Amniotic stem cell (primary cell): ENCODE data around the gene STPG1.
"Not testable (repeated sequence)": the region's sequence is repeated elsewhere in the genome, so short reads cannot be mapped to it uniquely, and the experiment has no call there.

Experiments used
- DNase-seq: peaks from one replicate; lab custom pipeline; 2025; lab: John Stamatoyannopoulos, UW

Gene STPG1, protein sequence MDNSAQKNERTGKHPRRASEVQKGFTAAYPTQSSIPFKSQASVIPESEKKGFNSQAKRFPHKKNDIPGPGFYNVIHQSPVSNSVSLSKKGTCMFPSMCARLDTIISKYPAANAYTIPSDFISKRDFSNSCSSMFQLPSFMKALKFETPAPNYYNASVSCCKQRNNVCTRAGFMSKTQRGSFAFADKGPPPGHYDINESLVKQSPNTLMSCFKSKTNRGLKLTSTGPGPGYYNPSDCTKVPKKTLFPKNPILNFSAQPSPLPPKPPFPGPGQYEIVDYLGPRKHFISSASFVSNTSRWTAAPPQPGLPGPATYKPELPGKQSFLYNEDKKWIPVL

DNA sequence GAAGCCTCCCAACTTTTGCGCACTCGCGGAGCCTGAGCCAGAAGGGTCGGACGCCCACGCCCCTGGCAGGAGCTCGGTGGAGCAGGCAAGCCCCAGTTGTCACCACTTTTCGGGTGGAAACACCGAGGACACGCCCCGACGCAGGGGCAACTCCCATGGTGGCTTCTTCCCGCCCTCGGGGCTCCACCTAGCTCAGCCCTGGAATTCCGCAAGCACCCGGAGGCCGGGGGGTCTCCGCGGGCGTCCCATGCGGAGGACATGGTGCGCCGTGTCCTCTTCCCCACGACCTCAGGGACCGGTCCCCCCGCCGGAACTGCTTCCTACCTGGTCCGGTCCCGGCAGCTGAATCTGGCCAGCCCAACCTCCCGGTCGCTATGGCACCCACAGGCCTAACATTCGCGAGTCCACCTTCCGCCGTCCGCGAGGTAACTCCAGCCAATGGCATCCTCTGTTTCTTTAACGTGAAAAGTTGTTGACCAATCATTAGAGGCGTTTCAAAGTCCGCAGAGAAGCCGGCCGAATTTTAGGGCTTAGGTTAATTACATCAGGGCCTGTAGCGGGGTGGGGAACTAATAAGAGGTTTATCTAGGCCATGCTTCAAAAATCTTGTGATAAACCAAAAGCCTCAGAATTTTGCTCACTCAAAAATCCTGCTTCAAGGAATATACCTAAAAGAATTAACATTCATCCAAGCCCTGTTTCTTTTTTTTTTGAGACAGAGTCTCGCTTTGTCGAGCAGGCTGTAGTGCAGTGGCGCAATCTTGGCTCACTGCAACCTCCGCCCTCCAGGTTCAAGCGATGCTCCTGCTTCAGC, at the start of gene STPG1:
Gene STPG1, minus strand, starts transcription at position 433 of the 814 bp plus-strand sequence. CDS start 12,394 bp downstream, outside the sequence.
- DNase-seq, result peak; percentile 64

DNA sequence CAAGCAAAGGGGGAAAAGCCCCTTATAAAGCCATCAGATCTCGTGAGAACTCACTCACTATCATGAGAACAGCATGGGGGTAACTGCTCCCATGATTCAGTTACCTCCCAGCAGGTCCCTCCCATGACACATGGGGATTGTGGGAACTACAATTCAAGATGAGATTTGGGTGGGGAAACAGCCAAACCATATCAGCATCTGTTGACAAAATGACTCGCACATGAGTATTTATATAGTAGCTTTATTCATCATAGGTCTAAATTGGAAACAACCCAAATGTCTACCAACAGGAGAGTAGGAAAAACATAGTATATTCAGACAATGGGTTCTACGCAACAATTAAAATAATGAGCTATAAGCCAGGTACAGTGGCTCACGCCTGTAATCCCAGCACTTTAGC, 48.5 kb upstream of the STPG1 start:
- DNase-seq, result not testable (repeated sequence)

DNA sequence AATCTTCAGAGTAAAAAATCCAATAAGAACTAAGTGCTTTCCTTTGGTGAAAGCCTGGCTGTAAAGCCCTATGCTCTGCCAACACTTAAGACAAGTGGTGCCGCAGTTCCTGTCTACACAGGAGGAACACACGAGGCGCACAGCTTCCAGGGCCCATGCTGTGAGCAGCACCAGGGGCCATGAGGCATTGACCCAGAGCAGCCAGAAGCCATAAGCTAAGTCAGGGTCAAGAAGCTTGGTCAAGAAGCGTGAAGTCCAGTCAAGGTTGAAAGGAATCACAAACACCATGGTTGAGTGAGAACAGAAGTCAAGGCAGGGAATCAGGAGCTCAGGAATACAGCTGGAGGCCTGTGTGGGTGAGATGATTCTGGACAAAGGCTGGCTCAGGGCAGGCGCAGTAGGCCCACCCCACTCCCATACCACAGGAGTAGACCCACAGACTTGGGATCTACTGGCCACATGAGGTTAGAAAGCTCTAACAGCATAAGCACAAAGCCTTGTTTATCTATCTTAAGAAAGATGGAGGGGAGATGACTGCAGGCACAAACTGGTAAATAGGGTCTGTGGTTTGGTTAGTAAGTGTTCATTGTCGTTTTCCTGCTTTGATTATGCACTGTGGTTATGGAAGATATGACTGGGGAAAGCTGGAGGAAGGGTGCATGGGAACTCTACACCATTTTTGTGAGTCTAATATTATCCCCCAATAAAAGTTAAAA, 46.1 kb upstream of the STPG1 start:
- DNase-seq, result no peak

DNA sequence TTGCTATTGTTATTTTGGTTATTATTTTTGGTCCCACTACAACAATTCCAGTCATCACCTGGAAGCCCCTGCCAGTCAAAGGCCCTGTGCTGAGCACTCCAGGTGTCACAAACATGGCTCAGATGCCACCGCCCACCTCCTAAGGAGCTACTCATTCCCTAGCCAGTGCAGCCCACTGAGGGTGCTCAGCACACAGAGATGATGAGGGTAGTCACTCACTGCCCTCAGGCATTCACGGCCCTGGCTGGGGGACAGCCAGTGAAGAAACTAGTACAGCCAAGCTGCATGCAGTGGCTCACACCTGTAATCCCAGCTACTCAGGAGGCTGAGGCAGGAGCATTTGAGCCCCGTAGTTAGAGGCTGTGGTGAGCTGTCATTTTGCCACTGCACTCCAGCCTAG, 44.3 kb upstream of the STPG1 start:
- DNase-seq, result no peak

DNA sequence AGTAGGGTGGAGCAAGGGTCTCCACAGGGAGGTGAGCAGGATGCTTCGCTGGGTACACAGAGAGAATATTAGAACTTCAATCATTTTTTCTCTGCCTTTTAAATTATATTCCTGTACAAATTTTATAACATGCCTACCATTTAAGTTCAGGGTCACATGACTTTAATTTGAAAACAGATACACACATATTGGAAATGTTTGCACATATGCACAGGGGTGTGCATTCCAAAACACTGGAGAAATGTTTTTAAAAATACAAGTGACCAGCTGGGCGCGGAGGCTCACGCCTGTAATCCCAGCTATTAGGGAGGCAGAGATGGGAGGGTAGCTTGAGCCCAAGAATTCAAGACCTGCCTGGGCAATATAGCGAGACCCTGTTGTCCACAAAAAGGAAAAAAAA, 41.7 kb upstream of the STPG1 start:
- no peak for DNase-seq

DNA sequence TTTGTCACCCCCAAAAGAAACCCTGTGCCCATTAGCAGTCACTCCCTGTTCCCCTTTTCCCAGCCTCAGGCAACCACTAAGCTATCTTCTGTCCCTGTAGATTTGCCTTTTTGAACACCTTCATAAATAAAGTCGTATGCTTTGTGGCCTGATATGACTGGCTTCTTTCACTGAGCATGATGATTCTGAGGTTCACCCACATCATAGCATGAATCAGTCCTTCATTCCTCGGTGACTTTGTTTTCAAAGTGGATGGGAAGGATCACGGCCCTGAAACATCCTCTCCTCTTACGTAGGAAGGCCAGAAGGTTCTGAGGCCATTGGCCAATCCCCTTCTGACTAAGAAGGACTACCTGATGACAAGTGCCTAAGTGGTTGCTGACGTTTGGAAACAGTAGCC, 41.1 kb upstream of the STPG1 start:
- DNase-seq, result no peak

DNA sequence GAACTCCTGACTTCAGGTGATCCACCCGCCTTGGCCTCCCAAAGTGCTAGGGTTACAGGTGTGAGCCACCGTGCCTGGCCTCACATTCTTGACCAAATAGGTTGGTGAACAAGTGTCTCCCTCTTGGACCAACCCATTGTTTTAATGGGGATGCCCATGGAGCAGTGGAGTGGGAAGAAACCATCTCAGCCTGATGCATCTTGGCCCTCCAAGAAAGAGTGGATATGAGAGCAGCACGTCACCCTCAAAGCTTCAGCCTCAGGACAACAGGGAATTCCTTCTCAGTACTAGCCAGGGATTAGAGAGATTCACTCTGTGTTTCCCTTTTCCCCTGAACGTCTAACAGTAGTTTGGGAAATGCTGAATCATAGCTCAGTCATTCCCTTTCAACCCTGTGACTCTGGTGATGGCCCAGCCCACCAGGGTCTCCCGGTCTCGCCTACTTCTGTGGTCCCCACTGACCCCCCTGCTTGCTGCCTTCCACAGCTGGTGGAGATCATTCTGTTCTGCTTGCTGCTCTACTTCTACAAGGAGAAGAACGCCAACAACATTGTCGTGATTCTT, 39.4 kb upstream of the STPG1 start:
- DNase-seq, result no peak

DNA sequence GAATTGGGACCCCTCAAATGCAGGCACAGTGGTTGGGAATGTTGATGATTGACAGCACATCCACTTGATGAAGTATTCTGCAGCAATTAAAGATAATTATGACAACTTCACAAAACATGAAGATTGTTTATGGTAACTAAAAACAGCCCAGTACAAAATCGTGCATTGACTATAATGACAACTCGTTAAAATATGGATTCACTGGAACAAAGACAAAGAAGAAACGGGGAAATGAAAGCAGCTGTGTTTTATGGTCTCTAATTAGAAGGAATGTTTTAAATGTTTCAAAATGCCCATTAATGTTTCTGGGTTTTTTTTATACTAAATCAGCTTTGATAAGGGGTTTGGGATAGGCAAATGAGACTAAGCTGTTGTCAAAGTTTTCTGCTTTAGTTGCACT, 38.2 kb upstream of the STPG1 start:
- DNase-seq, result no peak

DNA sequence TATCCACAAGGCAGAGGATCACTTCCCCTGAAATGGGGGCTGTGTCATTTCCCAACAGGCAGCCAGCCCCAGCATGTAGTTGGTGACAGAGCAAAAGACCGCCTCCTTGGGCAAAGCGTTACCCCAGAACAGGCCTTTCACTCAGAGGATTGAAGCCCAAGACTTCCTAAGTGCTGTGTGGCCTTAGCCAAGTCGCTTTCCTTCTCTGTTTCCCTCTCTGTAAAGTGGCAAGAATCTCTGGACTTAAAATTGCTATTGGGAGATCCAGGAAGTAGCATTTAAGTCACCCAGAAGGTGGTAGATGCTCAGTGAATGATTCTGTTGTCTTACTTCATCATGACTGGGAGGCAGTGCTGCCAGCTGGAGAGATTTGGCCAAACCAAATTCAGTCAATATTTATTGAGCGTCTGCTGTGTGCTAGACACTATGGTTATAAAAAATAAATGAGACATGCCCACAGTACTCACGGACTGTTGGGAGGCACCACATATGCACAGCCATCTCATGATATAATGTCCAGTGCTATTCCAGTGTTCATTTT, 37.3 kb upstream of the STPG1 start:
- no peak for DNase-seq

DNA sequence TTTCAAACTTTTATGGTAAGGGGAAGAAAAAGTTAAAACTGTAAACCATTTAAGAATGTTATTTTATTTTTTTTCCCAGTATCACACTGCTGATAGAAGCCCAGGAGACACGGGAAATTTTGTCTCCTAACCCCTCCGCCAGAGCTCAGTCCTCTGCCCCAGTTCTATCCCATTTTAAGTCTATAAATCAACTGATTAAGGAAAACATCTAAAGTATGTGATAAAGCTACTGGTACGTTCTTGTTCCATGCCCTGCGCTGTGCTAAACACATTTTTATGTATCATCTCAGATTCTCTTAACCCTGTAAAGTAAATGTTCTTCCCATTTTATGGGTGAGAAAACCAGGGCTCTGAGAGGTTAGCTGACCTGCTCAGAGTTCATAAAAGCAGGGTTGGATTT, 36.7 kb upstream of the STPG1 start:
- no peak for DNase-seq

DNA sequence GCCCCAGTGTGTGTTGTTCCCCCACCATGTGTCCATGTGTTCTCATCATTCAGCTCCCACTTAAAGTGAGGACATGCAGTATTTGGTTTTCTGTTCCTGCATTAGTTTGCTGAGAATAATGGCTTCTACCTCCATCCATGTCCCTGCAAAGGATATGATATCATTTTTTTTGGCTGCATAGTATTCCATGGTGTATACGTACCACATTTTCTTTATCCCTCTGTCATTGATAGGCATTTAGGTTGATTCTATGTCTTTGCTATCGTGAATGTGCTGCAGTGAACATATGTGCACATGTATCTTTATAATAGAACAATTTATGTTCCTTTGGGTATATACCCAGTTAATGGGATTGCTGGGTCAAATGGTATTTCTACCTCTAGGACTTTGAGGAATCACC, 32.9 kb upstream of the STPG1 start:
- DNase-seq, result not testable (repeated sequence)

DNA sequence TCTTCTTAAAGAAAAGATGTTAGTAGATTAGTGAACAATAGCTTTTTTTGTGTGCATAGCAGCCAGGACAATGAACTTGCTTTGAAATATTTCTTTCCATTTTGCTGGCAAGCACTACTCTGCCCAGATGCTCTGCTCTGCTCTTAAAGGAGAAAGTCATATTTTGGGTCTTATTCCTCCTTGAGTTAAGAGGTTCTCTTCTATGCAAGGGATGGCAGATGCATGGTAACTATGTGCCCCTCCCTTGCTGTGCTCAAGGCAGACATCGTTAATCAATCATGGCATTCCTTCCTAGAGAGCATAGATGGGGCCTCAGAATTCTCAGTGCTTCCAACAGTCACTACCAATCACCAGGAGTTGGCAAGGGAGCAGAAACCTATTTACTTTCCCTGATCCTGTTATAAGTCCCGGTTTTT, 29.7 kb upstream of the STPG1 start:
- no peak for DNase-seq

DNA sequence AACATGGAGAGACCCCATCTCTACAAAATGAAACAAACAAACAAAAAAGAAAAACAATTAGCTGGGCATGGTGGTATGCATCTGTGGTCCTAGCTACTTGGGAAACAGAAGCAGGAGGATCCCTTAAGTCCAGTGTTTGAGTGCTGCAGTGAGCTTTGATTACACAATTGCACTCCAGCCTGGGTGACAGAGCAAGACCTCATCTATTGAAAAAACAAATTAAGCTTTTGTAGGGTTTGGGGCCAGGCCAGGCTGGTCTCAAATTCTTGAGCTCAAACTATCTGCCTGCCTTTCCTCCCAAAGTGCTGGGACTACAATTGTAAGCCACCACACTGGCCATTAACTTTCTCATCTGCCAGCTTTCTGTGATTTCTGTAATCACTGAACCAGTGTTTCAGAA, 29.2 kb upstream of the STPG1 start:
- no peak for DNase-seq

DNA sequence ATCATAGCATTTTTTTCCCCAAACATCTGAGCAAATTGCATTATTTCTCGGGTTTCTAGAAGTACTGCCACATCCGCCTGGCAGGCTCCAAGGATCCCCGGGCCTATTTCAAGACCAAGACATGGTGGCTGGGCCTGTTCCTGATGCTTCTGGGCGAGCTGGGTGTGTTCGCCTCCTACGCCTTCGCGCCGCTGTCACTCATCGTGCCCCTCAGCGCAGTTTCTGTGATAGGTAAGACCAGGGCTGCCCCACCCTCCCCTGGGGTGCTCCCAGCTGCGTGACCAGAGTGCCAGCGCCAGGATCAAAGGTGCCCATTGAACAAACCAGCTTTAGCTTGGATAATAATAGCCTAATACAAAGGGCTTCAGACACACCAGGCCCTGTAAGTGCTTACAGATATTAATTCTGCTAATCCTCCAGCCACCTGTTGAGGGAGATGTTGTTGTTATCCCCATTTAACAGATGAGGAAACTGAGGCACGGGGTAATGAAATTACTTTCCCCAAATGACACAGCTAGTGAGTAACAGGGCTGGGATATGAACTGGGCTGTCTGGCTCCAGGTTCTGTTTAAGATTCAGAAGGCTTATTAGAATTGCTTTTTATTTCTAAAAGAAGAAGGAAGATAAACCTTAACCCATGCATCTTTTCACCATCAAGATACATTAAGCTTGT, 28.6 kb upstream of the STPG1 start:
- no peak for DNase-seq

DNA sequence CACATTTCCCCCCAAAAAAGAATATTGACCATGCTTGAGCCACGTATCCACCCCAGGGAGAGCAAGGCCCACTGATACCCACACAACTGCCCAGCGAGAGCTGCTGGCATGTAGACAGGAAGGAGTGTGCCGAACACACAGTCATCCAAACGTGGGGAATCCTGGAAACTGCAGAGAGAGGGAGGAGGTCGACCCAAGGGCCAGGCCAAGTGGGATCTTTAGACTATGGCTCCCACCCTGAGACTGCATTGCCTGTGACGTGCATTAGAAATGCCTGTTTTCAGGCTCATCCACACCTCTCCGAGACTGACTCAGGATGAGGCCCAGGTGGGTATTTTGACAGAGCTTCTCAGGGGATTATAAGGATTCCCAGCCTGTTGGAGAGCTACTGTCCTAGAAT, 27.9 kb upstream of the STPG1 start:
- DNase-seq, result no peak

DNA sequence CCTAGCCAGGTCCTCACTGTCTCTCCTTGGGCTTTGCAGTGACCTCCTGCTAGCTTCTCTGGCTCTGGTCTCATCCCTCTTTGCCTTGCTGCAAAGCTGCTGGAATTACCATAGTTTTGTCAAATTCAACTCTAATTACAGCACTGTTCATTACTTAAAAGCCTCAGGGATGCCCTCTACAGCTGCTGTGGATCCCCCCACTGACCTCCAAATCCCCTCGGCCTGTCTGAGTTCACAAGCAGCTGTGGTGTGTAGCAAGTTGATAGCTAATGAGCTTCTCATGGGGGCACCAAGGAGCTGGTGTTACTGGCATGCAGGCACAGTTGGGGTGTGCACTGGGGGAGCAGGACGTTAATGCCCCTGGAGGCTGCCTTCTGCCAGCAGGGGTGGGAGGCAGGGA, 26.9 kb upstream of the STPG1 start:
- no peak for DNase-seq

DNA sequence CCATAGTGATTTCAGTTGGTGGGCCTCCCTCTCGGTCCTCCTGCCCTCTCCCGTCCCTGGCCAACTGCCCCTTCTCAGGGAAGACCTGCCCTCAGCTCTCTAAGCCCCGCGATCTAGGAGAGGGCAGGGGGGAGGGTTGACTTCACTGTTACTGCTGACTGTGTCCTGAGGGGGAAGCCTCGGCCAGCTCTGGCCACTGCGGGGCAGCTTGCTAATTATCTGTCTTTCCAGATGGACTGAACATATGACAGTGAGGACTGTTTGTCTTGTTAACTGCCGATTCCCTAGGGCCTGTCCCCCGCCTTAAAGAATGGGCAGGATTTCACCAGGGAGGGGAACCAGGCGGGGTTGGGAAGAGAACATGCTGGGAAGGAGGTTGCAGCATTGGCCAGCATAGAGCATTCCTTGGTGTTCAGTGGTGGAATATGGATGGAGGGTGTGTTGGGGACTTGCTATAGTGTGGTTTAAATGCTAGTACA, 24.9 kb upstream of the STPG1 start:
- DNase-seq, result no peak

DNA sequence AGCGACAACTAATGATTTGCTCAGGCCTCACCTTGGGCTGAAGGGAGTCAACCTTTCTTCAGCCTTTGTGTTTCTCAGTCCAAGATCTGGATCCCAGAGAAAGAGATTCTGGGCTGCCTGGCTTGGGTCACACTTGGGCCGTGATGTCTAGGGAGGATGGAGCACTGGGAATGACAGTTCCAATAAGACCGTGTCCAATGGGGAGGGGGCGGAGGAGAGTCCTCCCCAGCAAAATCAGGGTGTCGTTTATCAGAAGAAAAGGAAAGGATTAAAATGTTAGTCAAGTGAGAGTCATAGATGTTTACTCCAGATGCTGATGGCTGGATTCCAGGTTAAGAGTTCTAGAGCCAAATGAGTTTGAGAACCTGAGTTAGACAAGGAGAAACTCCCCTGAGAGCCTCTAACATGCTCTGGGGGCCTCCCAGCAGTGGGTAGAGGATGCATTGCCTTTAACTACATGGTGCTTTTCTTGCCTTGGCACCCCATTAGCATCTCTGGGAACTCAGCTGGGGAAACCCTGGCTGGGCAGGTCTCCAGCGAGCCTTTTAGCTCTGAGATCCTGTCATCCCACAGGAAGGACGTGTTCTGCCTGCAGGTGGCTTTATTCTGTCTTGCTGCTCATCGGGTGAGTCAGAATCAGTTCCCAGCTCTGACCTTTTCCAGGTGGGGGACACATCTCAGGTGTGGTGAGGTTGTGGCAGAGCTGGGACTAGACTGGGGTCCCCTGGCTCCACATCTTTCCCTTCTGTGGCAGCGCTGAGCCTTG, 24.2 kb upstream of the STPG1 start:
- DNase-seq, result no peak

DNA sequence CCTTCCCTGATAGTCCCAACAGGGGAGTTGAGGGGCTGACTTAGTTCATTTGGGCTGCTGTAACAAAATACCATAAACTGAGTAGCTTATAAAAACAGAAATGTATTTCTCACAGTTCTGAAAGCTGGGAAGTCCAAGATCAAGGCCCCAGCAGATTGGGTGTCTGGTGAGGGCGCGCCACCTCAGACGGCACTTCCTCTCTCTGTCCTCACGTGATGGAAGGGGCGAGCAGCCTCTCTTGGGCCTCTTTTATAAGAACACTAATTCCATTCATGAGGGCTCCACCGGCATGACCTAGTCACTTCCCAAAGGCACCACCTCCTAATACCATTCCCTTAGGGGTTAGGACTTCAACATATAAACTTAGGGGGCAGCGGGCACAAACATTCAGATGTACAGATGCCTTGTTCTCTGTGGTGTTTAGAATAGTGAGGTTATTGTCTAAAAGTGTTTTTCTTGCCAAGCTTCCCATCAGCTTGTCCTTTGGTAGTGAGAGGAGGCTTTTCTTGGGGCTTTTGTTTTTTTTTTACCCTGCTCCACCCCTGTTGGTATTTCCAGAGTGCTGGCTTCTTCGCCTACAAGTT, 22.3 kb upstream of the STPG1 start:
- no peak for DNase-seq

DNA sequence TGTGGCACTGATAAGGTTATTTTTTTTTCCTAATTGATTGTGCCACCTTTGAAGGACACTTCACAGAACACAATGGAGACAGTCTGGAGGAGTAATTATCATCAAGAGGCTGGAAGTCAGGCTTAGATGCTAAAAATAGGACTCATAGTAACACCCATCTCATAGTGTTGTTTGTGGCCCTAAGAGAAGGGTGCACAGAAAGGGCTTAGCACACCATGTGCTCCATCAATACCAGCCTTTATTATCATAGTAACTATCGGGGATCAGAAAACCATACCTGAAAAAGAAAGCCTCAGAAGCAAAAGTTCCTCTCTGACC, 13.9 kb upstream of the STPG1 start:
- no peak for DNase-seq
